SK-N-SH (cell line): Measurements from ENCODE around the gene ANK2. TPM values are rescaled to one million over a fixed set of nuclear protein-coding genes. Genes with fewer than 3 reads are reported as not detected.

Experiments used
- CTCF ChIA-PET: fragments of 300-600, 350-600 bp; formaldehyde crosslinking; extraction: SDS; loops from one replicate; lab custom pipeline; 2021; lab: Yijun Ruan, JAX
- POLR2A ChIA-PET: fragments of 350-600 bp; sonication (Branson Sonifier 250); formaldehyde crosslinking; extraction: SDS; loops from one replicate; lab custom pipeline; 2020; ENCODE audit warnings: antibody characterized with exemption, inconsistent platforms; lab: Yijun Ruan, JAX
- DNase-seq: peaks from one replicate; pipeline ENCODE4 v3.0.0; 2012
- H2AFZ ChIP-seq: fragments of 200-600 bp; sonication (generic); 2 replicates; pipeline ENCODE4 v1.8.1; 2016; ENCODE audit warnings: antibody characterized with exemption, mild to moderate bottlenecking, low read depth
- H3F3A ChIP-seq: fragments of 200-600 bp; sonication (generic); replicated peaks from 2 replicates; pipeline ENCODE3; 2016; ENCODE audit warnings: antibody characterized with exemption, mild to moderate bottlenecking; ENCODE audit not compliant: insufficient read depth
- H3K27ac ChIP-seq, 2 experiments: fragments of 200-500 bp in 1 of 2; fragments of 200-600 bp in 1 of 2; sonication (Bioruptor generic) in 1 of 2; sonication (generic), shearing (Covaris generic) in 1 of 2; 2 replicates each; pipeline versions ENCODE4 v1.5.1 to v1.6.1; 2014 to 2016; ENCODE audit warnings: low read depth in 2 of 2, inconsistent platforms in 1 of 2, low read length in 1 of 2, mild to moderate bottlenecking in 1 of 2, mixed read lengths in 1 of 2
- H3K27me3 ChIP-seq: fragments of 200-600 bp; sonication (generic), shearing (Covaris generic); 2 replicates; pipeline ENCODE4 v1.6.1; 2016; ENCODE audit warnings: mixed run types; ENCODE audit not compliant: insufficient read depth
- H3K36me3 ChIP-seq, 2 experiments: fragments of 200-500 bp in 1 of 2; fragments of 200-600 bp in 1 of 2; sonication (Bioruptor generic) in 1 of 2; sonication (generic) in 1 of 2; replicated peaks in 1 of 2; 2 replicates each; pipeline versions ENCODE3 to v1.5.1; 2014 to 2016; ENCODE audit warnings: low read length in 1 of 2, mild to moderate bottlenecking in 1 of 2; ENCODE audit not compliant: insufficient read depth in 2 of 2, control insufficient read depth in 1 of 2
- H3K4me1 ChIP-seq, 2 experiments: fragments of 200-500 bp in 1 of 2; fragments of 200-600 bp in 1 of 2; sonication (Bioruptor generic) in 1 of 2; sonication (generic), shearing (Covaris generic) in 1 of 2; 2 replicates each; pipeline versions ENCODE4 v1.5.1 to v1.6.1; 2014 to 2016; ENCODE audit warnings: low read depth in 1 of 2, low read length in 1 of 2, mixed run types in 1 of 2; ENCODE audit not compliant: insufficient read depth in 2 of 2, control insufficient read depth in 1 of 2
- H3K4me2 ChIP-seq: fragments of 200-600 bp; sonication (generic), shearing (Covaris generic); 2 replicates; pipeline ENCODE4 v1.6.1; 2017; ENCODE audit warnings: mixed run types
- H3K4me3 ChIP-seq, 2 experiments: fragments of 200-500 bp in 1 of 2; fragments of 200-600 bp in 1 of 2; sonication (Bioruptor generic) in 1 of 2; sonication (generic), shearing (Covaris generic) in 1 of 2; 2 replicates each; pipeline versions ENCODE4 v1.5.1 to v1.8.1; 2014 to 2016; ENCODE audit warnings: low read depth in 2 of 2, inconsistent platforms in 1 of 2, low read length in 1 of 2, mild to moderate bottlenecking in 1 of 2, mixed read lengths in 1 of 2, moderate library complexity in 1 of 2
- H3K79me2 ChIP-seq: fragments of 200-600 bp; sonication (generic); 2 replicates; pipeline ENCODE4 v1.8.1; 2017; ENCODE audit warnings: mild to moderate bottlenecking; ENCODE audit not compliant: insufficient read depth
- H3K9ac ChIP-seq: fragments of 200-600 bp; sonication (generic); 2 replicates; pipeline ENCODE4 v1.6.1; 2017; ENCODE audit warnings: mixed run types
- H3K9me2 ChIP-seq: fragments of 200-600 bp; sonication (generic); 2 replicates; pipeline ENCODE4 v1.6.1; 2017; ENCODE audit warnings: mixed run types
- H3K9me3 ChIP-seq: fragments of 200-600 bp; sonication (generic); 2 replicates; pipeline ENCODE4 v1.6.1; 2017; ENCODE audit warnings: mixed run types, mild to moderate bottlenecking, moderate library complexity
- H4K20me1 ChIP-seq: fragments of 200-600 bp; sonication (generic); 2 replicates; pipeline ENCODE4 v1.6.1; 2017; ENCODE audit warnings: mild to moderate bottlenecking, mixed run types; ENCODE audit not compliant: insufficient read depth
- EP300 ChIP-seq, 2 experiments: IDR thresholded peaks; 2 replicates each; pipeline versions ENCODE4 v1.4.0 to v1.6.1; 2012; ENCODE audit warnings: borderline replicate concordance in 1 of 2, low read depth in 1 of 2, low read length in 1 of 2
- FOSL2 ChIP-seq: IDR thresholded peaks from 2 replicates; pipeline ENCODE4 v1.4.0; 2012; ENCODE audit warnings: low read depth, mild to moderate bottlenecking, moderate library complexity, borderline replicate concordance
- FOXM1 ChIP-seq: IDR thresholded peaks from 2 replicates; pipeline ENCODE4 v1.4.0; 2012; ENCODE audit warnings: low read depth, mild to moderate bottlenecking
- GATA2 ChIP-seq: sonication (generic); formaldehyde crosslinking; IDR thresholded peaks from 2 replicates; pipeline ENCODE4 v1.5.0; 2020; ENCODE audit warnings: mild to moderate bottlenecking, missing genetic modification reagents
- JUND ChIP-seq: IDR thresholded peaks from 2 replicates; pipeline ENCODE4 v1.4.0; 2012
- MEF2A ChIP-seq: IDR thresholded peaks from 2 replicates; pipeline ENCODE4 v1.4.0; 2012; ENCODE audit warnings: low read depth, borderline replicate concordance
- NFIC ChIP-seq: IDR thresholded peaks from 2 replicates; pipeline ENCODE4 v1.4.0; 2012; ENCODE audit warnings: borderline replicate concordance
- SIN3A ChIP-seq: IDR thresholded peaks from 2 replicates; pipeline ENCODE4 v1.6.1; 2012; ENCODE audit warnings: low read depth, mild to moderate bottlenecking, low read length, moderate library complexity, borderline replicate concordance
- TCF12 ChIP-seq: IDR thresholded peaks from 2 replicates; pipeline ENCODE4 v1.4.0; 2012
- TEAD4 ChIP-seq: IDR thresholded peaks from 2 replicates; pipeline ENCODE4 v1.4.0; 2012; ENCODE audit warnings: mild to moderate bottlenecking, borderline replicate concordance; ENCODE audit not compliant: insufficient read depth
- WGBS: methylation state at CpG from one replicate; pipeline ENCODE4 v1.1.6; 2017; ENCODE audit warnings: low lambda C conversion rate; 5-methylcytosine and 5-hydroxymethylcytosine counted together
- polyA plus RNA-seq, 3 experiments: library from polyadenylated mRNA; depleted of rRNA; stranded (reverse); fragments of >200 nt; gene quantifications; 2 replicates each; pipeline ENCODE4 v1.2.3, GENCODE V29; 2012
- TF ChIP-seq, protein P1 (sequence below): fragments of 150-350 bp; IDR thresholded peaks from 2 replicates; pipeline ENCODE4 v1.6.1; 2016; ENCODE audit warnings: mild to moderate bottlenecking, low read depth, low read length
- TF ChIP-seq, protein P2 (sequence below): IDR thresholded peaks from 2 replicates; pipeline ENCODE4; 2012

The ANK2 gene
- polyA plus RNA-seq, 1 of the 3 experiments (the other 2 are of a cell fraction): 0.69 TPM

DNA sequence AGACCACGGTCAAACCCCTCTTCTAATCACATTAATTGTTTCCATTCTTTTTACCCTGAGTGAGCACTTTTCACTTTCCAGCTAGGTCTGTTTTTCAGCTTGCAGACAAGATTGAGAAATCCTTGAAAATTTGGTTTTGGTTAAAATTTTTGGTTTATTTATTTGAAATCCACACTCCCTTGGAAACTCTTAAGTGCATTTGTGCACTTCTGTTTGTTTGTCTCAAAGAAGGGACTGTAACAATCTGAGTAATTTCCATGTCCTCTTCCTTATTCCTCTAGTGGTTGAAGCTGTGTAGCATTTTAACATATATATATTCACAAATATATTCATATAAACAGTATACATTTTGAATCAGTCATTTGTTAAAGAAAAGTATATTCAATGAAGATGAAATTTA is 333.3 kb downstream of the ANK2 start:
- no peaks in the 10 kb centered on the region for H4K20me1 ChIP-seq
- peak overlapping the region; percentile 38; the same call in 1 of the 2 replicates for H3K9ac ChIP-seq
- no peaks in the 10 kb centered on the region for H3K27me3 ChIP-seq
- H3K4me2 ChIP-seq: peak overlapping the region; percentile 46; the same call in 1 of the 2 replicates
- peak overlapping the region; percentile 78 for H2AFZ ChIP-seq
- no peaks in the 10 kb centered on the region for H3K9me3 ChIP-seq
- DNase-seq: no peak
- 80% methylated on average over 1 of the region's 1 CpG for WGBS
- H3K4me3 ChIP-seq: no peak overlapping the region
- no peaks in the 10 kb centered on the region for H3K9me2 ChIP-seq
- no peak for TF ChIP-seq SIN3A
- TF ChIP-seq, all 33 proteins: peak for 0
- ChIA-PET CTCF (interaction anchor here (0.6 kb wide), 1 partner anchor 1025 kb away, joined by 3 read pairs; no protein-coding TSS in a partner anchor), POLR2A (no interaction called here)
- Histone ChIP-seq H3K27ac (peak overlapping the region; percentile 62 to 89; a peak in 3 of 4 replicates), H3F3A (peaks cover 31% of the 10 kb centered on the region), H3K36me3 (no peaks in the 10 kb centered on the region), H3K4me1 (peaks cover 3 to 34% of the 10 kb centered on the region in 2 experiments), H3K79me2 (no peaks in the 10 kb centered on the region)

DNA sequence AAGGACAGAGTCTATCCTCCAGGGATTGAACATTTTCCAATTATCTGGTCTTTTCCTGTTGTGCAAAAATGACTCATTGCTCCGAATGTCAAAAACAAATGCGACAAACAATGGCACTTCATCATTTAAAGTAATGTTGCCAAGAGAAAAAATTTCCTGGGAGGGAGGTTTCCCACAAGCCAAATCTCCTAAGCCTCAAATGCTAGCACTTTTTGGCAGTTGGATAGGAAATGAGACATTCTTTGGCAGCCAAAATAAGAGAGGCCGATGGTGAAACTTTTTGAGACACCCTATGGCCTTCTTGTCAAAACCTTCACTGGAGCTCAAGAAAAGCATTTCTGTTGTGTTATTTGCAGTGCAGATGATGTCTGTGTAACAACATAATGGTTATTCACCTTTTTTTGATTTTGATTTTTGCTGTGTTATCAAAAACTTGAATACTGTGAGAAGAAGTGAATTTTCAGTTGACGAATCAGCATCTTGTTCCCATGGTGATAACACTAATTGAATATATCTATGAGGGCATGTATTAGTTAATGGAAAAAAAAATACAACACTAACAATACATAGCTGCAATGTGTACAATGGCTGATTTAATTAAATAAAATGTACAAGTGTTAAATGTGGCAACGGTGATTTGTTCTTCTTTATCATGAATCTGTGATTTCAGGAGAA is 333.8 kb downstream of the ANK2 start:
- CTCF ChIA-PET: interaction anchor here (0.6 kb wide), 1 partner anchor 1024 kb away, joined by 3 read pairs; no protein-coding TSS in a partner anchor
- Histone ChIP-seq H3K27me3 (no peaks in the 10 kb centered on the region), H3K27ac (peak overlapping the region; percentile 73 to 89), H4K20me1 (no peaks in the 10 kb centered on the region), H2AFZ (peak overlapping the region; percentile 67; the same call in 1 of the 2 replicates), H3K9ac (peak overlapping the region; percentile 38; the same call in 1 of the 2 replicates), H3K4me2 (peak overlapping the region; percentile 46; the same call in 1 of the 2 replicates), H3K9me2 (no peaks in the 10 kb centered on the region), H3K4me3 (no peak overlapping the region), H3K36me3 (no peaks in the 10 kb centered on the region), H3F3A (peaks cover 31% of the 10 kb centered on the region), H3K9me3 (no peaks in the 10 kb centered on the region), H3K4me1 (peaks cover 3 to 34% of the 10 kb centered on the region in 2 experiments), H3K79me2 (no peaks in the 10 kb centered on the region)
- 37% methylated on average over 5 of the region's 5 CpGs for WGBS
- TF ChIP-seq TCF12 (peak; percentile 74), FOSL2 (peak; percentile 53), FOXM1 (0 out of 2 replicates have a peak, but pooled peaks have one; percentile 46), EP300 (IDR thresholded peaks at IDR 0.05; ENCODE audit: borderline replicate concordance in 1 of 2, low read depth in 1 of 2, low read length in 1 of 2) (peak in 1 of 2 experiments; percentile 73; a peak in 2 of 4 replicates), NFIC (peak; percentile 89), GATA2 (CRISPR knock-in tag) (no peak), JUND (0 out of 2 replicates have a peak, but pooled peaks have one; percentile 47), MEF2A (peak; percentile 30; the same call in 1 of the 2 replicates), TEAD4 (peak; percentile 39; the same call in 1 of the 2 replicates)
- TF ChIP-seq, protein P1, sequence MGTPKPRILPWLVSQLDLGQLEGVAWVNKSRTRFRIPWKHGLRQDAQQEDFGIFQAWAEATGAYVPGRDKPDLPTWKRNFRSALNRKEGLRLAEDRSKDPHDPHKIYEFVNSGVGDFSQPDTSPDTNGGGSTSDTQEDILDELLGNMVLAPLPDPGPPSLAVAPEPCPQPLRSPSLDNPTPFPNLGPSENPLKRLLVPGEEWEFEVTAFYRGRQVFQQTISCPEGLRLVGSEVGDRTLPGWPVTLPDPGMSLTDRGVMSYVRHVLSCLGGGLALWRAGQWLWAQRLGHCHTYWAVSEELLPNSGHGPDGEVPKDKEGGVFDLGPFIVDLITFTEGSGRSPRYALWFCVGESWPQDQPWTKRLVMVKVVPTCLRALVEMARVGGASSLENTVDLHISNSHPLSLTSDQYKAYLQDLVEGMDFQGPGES: no peak
- TF ChIP-seq, protein P2, sequence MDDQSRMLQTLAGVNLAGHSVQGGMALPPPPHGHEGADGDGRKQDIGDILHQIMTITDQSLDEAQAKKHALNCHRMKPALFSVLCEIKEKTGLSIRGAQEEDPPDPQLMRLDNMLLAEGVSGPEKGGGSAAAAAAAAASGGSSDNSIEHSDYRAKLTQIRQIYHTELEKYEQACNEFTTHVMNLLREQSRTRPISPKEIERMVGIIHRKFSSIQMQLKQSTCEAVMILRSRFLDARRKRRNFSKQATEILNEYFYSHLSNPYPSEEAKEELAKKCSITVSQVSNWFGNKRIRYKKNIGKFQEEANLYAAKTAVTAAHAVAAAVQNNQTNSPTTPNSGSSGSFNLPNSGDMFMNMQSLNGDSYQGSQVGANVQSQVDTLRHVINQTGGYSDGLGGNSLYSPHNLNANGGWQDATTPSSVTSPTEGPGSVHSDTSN: peak; percentile 85
- POLR2A ChIA-PET: no interaction called here
- DNase-seq: no peak
